CD4-positive, alpha-beta T cell treated with Interferon gamma for 1 hour (primary cell): ENCODE measurements around the gene NTM.

Source experiments
- DNase-seq: peaks from one replicate; pipeline ENCODE4 v3.0.0-alpha.2; 2020

The NTM gene

GRCh38 chr11:131373756-131374155, 3.3 kb downstream of the NTM start:
- no peak for DNase-seq

- no peak for DNase-seq
These were observed 5.0 kb downstream of the NTM start for GRCh38 chr11:131375421-131375820.

GRCh38 chr11:131375915-131376314, 5.5 kb downstream of the NTM start:
- no peak for DNase-seq

GRCh38 chr11:131378931-131379330, 8.5 kb downstream of the NTM start:
- DNase-seq: no peak

- DNase-seq: no peak
These were observed 15.5 kb downstream of the NTM start for GRCh38 chr11:131385763-131386390.

- no peak for DNase-seq
These were observed 16.0 kb downstream of the NTM start for GRCh38 chr11:131386408-131386807.

- no peak for DNase-seq
These were observed 17.6 kb downstream of the NTM start for GRCh38 chr11:131388030-131388429.

GRCh38 chr11:131389582-131389981, 19.2 kb downstream of the NTM start:
- no peak for DNase-seq

GRCh38 chr11:131391176-131391575, 20.8 kb downstream of the NTM start:
- DNase-seq: no peak

GRCh38 chr11:131392528-131393255, 22.3 kb downstream of the NTM start:
- DNase-seq: no peak

- DNase-seq: no peak
These were observed 23.3 kb downstream of the NTM start for GRCh38 chr11:131393691-131394090.

- no peak for DNase-seq
These were observed 27.3 kb downstream of the NTM start for GRCh38 chr11:131397675-131398074.

- DNase-seq: no peak
These were observed 31.6 kb downstream of the NTM start for GRCh38 chr11:131402040-131402439.

GRCh38 chr11:131404010-131404409, 33.6 kb downstream of the NTM start:
- no peak for DNase-seq

GRCh38 chr11:131408025-131408640, 37.7 kb downstream of the NTM start:
- DNase-seq: peak; percentile 14

- no peak for DNase-seq
These were observed 38.9 kb downstream of the NTM start for GRCh38 chr11:131409345-131409744.

GRCh38 chr11:131411636-131412035, 41.2 kb downstream of the NTM start:
- no peak for DNase-seq

GRCh38 chr11:131412061-131412460, 41.6 kb downstream of the NTM start:
- no peak for DNase-seq

GRCh38 chr11:131413217-131413616, 42.8 kb downstream of the NTM start:
- no peak for DNase-seq

GRCh38 chr11:131418189-131418588, 47.8 kb downstream of the NTM start:
- no peak for DNase-seq

- DNase-seq: no peak
These were observed 50.8 kb downstream of the NTM start for GRCh38 chr11:131421066-131421855.

GRCh38 chr11:131422029-131422428, 51.6 kb downstream of the NTM start:
- DNase-seq: no peak

- no peak for DNase-seq
These were observed 52.1 kb downstream of the NTM start for GRCh38 chr11:131422496-131422895.

GRCh38 chr11:131423688-131424087, 53.3 kb downstream of the NTM start:
- no peak for DNase-seq
